ENCODE data around the gene SFRP4.

The SFRP4 gene

DNA sequence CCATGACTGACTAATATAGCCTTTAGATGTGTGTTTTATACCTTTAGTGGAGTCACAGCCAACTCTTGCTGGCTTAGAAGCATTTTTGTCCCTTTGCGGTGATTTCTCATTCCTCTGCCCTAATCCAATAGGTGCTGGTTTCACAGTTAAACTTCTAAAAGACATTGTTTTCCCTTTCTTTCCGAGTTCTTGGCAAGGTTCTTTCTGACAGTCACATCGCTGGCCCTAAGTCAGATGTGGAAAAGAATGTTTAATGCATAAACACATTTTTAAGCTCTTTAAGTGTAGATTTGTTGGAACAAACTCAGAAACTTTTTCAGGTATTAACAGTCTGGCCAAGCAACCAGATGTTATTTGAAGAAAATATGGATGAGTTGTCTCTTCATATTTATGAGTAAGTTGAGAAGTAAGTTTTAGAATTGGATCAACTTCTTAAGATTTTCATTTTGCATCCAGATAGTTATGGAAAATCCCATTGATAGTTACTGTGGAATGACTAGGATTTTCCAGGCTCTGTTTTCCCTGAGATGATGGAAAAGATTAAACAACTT lies 7.9 kb upstream of the SFRP4 start:
- DNase-seq, result no peak

DNA sequence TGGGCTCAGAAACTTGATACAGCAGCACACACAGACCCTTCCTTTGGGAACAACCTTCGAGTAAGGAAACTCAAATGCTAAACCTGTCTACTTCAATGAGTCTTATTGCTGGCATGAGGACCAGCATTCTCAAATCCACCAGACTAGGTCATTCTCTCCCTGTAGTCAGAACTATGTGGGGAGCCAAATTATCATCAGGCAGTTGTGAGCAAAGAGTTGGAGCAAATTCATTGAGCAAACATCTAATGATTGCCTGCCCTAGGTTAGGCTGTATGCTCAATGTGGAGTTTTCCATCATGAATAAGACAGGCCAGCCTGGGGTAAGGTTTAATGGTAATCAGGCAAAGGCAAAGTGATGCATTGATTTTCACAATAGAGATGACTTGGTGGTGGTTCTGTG lies 7.4 kb upstream of the SFRP4 start:
- DNase-seq, result no peak

DNA sequence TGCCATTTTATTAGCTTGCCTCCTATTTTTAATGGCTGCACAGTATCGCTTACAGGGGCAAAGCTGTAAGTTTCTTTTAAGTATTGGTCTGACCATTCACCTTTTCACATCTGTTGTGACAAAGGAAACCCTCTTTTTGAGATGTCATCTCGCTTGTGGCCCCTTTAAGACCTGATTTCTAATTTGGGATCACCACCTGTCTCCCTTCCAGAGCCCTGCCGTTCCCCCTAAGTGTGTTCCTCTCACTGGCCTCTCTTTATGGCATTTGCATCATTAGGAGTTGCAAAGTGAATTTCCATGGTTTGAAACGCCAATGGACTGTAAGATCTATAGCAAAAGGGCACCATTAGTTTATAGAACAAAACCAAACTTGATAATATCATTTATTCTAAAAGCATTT lies 5.3 kb upstream of the SFRP4 start:
- no peak for DNase-seq

DNA sequence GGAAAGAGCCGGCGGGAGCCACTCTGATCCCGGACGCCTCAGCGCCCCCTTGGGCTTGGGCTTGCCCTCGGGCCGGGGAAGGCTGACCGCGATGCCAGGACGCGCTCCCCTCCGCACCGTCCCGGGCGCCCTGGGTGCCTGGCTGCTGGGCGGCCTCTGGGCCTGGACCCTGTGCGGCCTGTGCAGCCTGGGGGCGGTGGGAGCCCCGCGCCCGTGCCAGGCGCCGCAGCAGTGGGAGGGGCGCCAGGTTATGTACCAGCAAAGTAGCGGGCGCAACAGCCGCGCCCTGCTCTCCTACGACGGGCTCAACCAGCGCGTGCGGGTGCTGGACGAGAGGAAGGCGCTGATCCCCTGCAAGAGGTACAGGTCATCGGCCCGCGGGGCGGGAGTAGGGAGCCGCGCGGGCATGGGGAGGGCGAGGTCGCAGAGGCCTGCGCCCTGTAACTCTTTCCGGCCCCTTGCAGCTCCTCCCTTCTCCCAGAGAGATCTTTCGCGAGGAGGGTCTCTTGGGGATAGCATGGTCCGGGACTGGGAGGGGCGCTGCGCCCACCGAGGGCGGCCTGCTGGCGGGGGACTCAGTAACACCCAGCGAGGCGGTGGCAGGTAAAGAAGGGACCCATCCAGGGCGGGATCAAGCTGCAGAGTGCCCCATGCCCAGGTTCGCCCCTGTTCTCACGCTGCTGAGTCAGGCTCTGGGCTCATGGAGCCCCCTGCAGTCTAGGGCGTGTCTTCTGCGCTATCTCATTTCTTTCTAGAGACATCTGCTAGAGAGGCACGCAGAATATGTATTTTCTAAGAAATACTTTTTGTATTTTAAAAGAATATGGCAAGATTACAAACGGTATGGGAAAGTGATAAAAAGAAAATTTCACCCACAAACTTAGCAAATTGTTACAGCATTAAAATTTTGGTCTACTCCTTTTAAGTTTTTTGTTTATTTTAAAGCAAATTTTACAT lies 4.5 kb upstream of the SFRP4 start:
- peak in 1 of 5 experiments; percentile 21 for DNase-seq

DNA sequence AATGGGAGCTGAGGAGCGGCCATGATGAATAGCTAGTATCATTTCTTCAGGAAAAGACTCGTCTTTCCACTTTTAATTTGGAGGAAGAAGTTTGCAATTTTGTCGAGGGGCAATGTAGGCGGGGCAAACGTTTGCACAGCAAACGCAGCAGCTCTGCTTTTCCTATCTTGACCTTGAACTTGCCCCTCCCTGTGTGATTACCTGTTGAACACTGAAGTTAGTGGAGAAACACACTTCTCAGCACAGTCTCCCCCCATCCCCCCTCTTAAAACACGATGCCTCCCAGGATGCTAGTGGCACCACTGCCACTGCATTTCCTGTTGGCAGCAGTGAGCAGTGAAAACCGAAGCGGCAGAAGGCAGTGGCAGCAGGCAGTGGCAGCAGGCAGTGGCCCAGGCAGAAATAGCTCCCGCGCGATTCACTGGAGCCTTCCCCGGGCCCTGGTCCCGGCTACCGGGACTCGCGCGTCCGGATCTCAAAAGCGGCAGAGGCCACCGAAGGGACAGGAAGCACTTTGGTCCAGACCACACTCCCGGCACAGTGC lies 3.8 kb upstream of the SFRP4 start, which contains the start of gene EPDR1:
TSS of gene EPDR1 (plus strand) at position 336 of the 544 bp plus-strand sequence. CDS start 300 bp downstream, outside the sequence.
- peak in 1 of 5 experiments; percentile 64 for DNase-seq

DNA sequence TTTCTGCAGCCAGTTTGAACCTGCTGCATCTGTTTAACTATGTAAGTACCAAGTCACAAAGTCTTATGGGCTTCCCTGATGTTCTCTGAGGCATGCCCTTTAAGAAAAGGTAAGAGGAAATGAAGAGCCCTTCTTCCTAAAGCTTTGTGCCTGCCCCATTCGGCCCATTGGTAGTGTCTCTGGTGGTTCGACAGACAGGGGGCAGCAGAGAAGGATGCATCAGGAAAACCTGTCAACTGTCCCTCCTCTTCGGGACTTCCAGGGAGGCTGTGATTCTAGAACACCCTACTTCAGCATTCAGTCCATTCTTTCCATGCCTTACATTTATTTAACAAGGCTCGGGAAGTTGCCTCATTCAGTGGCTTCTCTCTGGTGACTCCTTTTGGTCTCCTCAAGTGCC lies 1.9 kb upstream of the SFRP4 start:
- no peak for DNase-seq

DNA sequence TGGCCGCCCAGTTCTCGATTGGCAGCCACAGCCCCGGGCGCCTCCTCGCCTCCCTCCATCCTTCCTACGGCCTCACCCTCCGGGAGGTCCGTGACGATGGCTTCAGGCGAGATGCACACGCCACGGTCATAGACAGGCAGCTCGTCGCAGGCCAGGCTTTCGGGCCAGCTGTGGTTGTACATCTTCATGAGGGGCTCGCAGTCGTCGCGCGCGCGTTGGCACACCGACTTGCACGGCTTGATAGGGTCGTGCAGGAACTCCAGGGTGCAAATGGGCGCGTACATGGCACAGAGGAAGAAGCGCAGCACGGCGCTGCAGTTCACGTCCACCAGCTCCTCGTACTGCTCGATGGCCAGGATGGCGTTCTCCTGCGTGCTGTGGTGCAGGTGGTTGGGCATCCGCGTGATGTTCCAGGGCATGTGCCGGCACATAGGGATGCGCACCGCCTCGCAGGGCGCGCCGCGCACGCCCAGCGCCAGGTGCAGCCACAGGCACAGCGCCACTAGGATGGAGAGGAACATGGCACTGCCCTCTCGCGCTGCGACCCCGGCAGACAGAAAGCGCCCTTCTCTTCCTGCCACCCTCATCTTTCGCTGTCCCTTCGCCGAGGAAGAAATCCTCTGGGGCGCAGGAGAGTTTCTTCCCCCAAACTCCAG lies 472 bp downstream of the SFRP4 start:
- DNase-seq, result peak in 1 of 5 experiments; percentile 5

DNA sequence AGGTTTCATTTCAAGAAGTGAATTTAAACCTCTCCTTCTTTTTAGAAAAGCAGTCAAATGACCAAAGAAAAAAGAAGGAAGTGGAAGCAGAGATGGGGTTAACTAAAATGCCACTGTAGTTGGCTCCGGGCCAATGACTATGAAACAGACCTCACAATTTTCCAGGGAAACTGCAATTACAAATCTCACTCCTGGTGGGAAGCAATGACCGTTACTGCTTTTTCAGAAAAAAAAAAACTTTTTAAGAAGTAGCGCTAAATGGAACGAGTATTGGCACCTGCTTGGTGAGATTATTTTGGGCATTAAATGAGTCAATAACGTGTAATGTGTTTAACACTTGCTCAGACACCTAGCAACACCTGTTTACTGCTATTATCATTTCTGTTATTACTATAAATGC lies 1.2 kb downstream of the SFRP4 start:
- DNase-seq, result peak in 1 of 5 experiments; percentile 3

DNA sequence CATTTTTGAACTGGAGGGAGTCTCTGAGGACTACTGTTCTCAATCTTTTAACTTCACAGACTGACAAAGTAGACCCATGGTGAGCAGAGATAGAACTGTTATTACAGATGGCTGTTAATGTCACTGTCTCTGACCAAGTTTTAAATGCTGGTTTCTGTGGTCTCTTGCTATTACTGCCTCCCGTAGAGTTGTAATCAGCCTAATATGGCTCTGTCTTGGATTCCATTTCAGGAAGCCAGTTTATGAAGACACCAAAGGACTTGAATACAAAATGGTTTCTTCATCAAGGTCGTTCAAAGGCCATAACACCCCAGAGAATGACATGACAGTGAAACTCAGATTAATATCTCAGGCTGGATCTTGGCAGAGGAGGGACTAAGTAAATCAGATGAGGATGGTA lies 3.9 kb downstream of the SFRP4 start:
- DNase-seq, result no peak

DNA sequence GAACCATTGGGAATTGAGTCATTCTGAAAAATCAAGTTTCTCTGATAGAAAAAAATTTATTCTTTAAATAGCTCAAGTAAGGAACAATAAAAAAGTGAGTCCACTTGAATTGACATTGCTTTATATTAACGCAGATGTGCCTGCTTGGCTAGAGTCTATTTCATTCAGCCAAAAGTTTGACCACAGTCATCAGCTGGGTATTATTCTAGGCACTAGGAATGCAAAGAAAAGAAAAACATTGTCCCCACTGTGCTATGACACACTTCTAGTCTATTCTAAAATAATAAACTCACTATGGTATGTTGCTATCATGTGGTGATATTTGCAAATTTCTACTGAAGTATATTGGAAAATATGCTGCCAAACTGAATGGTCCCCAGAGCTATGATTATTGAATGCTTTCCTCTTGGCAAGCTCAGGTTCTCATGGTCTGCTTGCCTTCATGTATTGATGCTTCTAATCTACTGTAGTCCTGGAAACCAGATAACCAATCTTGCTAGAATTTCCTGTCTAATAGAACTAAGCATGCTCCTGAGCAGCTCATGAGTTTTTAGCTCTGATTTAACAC lies 8.3 kb downstream of the SFRP4 start:
- DNase-seq, result no peak

DNA sequence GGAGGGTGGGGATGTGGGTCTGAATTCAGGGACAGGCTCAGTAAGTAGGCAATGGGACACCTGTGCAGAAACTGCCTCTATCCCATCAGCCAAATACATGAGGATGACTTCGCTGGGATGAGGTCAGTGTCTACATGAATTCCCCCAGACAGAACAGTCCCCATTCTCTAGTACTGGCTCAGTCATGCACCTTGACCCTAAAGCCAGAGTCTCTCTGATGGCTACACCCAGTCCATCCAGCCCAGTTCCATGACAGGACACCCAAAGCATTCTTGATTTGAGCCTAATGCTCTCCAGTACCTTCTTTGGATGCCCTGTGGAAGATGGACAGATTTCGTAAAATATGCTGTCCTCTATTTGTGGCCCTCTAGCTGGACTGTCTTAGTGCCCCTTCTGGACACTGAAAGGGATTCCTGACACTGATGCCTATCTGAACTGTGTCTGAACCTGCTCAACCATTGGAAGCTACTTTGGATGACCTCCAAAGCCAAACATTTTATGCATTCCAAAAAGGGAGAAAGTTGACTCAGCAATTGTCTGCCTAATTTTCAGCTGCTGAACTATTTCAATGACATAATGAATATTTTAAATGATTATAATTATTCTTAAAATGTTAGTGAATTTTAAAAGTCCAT lies 14.6 kb downstream of the SFRP4 start:
- no peak for DNase-seq

DNA sequence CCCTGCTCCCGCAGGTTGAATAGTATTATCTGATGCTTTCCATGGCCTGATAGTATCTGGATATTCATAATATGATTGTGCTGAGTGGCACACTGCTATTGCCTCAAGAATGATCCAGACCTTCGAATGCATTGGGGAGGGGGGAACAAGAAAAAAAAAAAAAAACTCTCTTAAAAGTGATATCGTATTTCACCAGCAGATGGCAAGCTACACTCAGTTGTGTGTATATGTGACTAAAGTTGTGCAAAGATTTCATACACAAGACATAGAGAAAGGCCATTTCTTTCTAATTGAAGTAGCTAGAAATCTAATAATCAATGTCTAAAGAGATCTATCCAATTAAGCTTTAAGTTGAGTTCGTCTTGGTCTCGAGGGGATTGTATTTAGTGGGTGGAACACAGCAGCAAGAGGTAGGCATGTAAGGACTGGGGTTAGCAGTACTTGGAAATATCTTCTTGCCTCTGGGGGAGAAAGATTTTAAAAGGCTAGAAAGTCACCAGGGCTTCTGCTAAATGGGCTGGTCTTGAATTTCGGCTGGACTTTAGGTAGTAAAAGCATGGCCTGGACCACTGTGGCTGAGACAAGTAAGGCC lies 15.3 kb downstream of the SFRP4 start:
- DNase-seq, result peak in 1 of 5 experiments; percentile 7

DNA sequence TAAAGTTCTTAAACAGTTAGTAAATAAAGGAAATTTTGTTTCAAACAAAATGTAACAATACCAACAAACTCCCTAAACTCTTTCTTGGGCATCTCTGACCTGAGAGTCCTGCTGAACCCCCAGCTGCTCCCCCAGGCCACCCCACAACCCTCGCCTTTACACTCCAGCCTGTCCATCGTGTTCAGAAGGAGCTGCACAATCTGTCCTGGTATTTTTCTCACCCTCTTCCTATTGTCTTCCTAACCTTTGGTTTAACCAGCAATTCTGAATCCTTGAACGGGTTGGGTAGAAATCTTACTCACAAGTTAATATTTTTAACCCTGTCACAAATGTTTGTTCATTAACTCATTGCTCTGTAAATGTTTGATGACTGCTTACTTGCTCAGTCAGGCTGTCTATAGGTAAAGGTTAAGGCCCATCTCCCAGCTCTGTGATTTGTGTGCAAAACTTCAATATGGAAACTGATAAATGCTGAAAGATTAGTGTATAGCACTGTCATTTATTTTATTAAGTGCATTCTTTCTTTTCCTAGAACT lies 16.8 kb downstream of the SFRP4 start:
- DNase-seq, result no peak

DNA sequence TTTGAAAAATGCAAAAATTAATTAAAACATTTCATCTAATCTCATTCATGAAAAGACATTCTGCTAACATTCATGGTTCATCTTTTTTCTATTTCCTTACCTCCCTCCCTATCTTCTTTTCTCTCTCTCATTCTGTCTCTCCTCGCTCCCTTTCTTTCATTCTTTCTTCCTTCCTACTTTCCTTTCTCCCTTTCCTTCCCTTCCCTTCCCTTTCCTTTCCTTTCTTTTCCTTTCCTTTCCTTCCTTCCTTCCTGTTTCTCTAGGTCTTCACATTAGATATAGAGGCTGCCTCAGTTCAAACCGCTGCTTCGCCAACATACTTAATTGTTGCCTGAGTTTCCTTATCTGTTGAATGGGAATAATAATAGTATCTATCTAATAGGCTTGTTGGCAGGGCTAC lies 21.9 kb downstream of the SFRP4 start:
- DNase-seq, result no peak

DNA sequence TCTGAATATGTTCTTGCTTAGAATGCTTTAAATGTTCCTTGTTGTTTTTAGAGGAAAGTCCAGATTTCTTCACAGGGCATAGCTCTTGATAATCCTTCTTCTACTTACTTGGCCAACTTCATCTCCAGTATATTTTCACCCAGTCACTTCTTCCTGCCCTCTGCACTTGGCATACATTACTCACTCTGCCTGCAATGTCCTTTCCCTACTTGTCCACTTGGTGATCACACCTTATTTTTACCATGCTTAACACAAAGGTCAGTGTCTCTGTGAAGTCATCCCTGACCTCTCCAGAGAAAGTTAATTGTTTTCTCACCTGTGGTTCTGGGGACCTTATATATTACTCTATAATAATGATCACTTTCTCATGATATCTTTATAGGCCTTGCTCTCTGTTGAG lies 23.3 kb downstream of the SFRP4 start:
- no peak for DNase-seq

DNA sequence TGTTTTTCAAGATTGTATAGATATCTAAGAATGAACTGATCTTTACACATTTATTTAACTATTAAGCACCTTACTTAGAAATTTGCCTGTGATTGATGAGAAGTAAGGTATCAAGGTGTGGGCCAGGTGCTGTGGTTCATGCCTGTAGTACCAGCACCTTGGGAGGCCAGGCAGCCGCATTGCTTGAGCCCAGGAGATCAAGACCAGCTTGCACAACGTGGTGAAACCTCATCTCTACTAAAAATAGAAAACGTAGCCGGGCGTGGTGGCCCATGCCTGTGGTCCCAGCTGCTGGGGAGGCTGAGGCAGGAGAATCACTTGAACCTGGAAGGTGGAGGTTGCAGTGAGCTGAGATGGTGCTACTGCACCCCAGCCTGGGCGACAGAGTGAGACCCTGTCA lies 34.5 kb downstream of the SFRP4 start:
- no peak for DNase-seq
